ENCODE data around the gene STX4.

STX4 gene

DNA sequence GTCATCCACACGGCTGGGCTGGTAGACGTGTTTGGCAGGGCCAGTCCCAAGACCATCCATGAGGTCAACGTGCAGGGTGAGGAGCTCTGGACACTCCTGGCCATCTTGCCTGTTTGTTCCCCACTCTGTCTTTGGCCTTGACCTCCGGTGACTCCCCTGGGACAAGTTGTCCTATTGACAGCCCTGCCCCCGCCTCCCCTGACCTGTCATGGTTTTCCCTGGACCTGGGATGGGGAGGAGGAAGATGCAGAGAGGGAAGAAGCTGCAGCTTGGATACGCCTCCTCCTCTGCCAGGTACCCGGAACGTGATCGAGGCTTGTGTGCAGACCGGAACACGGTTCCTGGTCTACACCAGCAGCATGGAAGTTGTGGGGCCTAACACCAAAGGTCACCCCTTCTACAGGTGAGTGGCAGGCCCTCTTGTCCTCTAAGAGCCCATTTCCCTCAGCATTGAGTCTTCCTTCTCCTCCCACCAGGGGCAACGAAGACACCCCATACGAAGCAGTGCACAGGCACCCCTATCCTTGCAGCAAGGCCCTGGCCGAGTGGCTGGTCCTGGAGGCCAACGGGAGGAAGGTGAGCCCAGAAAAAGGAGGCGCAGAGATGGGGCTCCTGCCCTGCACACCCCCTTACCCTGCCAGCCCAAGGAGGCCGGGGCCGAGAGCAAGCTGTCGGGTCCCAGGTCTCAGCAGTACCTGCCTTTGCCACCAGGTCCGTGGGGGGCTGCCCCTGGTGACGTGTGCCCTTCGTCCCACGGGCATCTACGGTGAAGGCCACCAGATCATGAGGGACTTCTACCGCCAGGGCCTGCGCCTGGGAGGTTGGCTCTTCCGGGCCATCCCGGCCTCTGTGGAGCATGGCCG lies 47.0 kb upstream of the STX4 start:
- Histone ChIP-seq H3K36me3 (peaks cover 25% of the 10 kb centered on the region), H3K27ac (no peak overlapping the region), H3K9me3 (no peaks in the 10 kb centered on the region)

DNA sequence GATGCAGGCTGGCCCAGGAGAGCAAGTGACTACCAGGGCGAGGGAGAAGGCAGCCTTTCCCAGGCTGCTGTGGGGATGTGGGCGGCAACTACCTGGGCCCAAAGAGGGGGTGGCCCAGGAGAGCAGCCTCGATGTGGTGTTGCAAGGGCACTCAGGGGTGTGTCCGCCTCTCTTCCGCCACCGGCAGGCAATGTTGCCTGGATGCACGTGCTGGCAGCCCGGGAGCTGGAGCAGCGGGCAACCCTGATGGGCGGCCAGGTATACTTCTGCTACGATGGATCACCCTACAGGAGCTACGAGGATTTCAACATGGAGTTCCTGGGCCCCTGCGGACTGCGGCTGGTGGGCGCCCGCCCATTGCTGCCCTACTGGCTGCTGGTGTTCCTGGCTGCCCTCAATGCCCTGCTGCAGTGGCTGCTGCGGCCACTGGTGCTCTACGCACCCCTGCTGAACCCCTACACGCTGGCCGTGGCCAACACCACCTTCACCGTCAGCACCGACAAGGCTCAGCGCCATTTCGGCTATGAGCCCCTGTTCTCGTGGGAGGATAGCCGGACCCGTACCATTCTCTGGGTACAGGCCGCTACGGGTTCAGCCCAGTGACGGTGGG lies 45.7 kb upstream of the STX4 start:
- H3K4me1 ChIP-seq (ENCODE audit: control insufficient read depth in 1 of 2, insufficient read depth in 1 of 2, low read depth in 1 of 2, low read length in 1 of 2), result peaks cover 4 to 9% of the 10 kb centered on the region in 2 experiments
- H3K4me3 ChIP-seq (ENCODE audit: low read depth in 1 of 2, low read length in 1 of 2), result no peak overlapping the region
- no peaks in the 10 kb centered on the region for H3K9me3 ChIP-seq
- TF ChIP-seq, protein P1, sequence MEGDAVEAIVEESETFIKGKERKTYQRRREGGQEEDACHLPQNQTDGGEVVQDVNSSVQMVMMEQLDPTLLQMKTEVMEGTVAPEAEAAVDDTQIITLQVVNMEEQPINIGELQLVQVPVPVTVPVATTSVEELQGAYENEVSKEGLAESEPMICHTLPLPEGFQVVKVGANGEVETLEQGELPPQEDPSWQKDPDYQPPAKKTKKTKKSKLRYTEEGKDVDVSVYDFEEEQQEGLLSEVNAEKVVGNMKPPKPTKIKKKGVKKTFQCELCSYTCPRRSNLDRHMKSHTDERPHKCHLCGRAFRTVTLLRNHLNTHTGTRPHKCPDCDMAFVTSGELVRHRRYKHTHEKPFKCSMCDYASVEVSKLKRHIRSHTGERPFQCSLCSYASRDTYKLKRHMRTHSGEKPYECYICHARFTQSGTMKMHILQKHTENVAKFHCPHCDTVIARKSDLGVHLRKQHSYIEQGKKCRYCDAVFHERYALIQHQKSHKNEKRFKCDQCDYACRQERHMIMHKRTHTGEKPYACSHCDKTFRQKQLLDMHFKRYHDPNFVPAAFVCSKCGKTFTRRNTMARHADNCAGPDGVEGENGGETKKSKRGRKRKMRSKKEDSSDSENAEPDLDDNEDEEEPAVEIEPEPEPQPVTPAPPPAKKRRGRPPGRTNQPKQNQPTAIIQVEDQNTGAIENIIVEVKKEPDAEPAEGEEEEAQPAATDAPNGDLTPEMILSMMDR (IDR thresholded peaks at IDR 0.05), result no peak
- no peaks in the 10 kb centered on the region for H3K27me3 ChIP-seq
- H3K27ac ChIP-seq, result no peak overlapping the region
- peaks cover 15% of the 10 kb centered on the region for H3K36me3 ChIP-seq

More for the DNA sequence above, 47.0 kb upstream of the STX4 start:
- Histone ChIP-seq H3K4me3 (ENCODE audit: low read depth in 1 of 2, low read length in 1 of 2) (no peak overlapping the region), H3K27me3 (no peaks in the 10 kb centered on the region), H3K4me1 (ENCODE audit: control insufficient read depth in 1 of 2, insufficient read depth in 1 of 2, low read depth in 1 of 2, low read length in 1 of 2) (peaks cover 4 to 9% of the 10 kb centered on the region in 2 experiments)
- TF ChIP-seq, protein P1 (IDR thresholded peaks at IDR 0.05), result no peak

DNA sequence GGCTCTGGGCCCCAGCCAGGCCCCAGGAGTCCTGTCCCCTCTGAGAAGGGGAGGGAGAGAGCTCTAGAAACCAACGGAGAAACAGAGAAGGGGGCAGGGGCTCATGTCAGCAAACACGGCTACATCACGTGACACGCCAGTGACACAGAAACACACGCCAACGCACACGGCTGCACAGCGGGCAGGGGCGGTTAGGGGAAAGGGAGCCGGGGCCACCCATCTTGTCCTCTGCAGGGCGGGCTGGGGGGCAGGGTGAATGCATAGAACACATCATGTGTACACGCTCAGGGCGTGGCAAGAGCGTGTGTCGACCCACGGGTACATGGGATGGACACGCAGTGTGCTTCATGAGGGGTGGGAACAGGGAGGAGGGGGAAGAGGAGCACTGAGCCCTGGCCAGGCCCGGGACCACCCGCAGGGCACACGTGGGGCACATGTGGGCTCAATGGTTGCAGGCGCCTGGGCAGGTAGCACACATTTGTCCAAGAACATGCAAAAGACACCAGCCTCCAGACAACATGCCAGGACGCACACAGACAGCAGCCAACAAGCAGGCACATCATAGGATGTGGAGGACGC lies 43.8 kb upstream of the STX4 start:
- H3K36me3 ChIP-seq, result no peaks in the 10 kb centered on the region
- H3K27ac ChIP-seq, result no peak overlapping the region
- peaks cover 6 to 9% of the 10 kb centered on the region in 2 experiments for H3K4me1 ChIP-seq (ENCODE audit: control insufficient read depth in 1 of 2, insufficient read depth in 1 of 2, low read depth in 1 of 2, low read length in 1 of 2)
- H3K27me3 ChIP-seq, result no peaks in the 10 kb centered on the region
- TF ChIP-seq, protein P1 (IDR thresholded peaks at IDR 0.05), result no peak
- H3K9me3 ChIP-seq, result no peaks in the 10 kb centered on the region
- no peak overlapping the region for H3K4me3 ChIP-seq (ENCODE audit: low read depth in 1 of 2, low read length in 1 of 2)

DNA sequence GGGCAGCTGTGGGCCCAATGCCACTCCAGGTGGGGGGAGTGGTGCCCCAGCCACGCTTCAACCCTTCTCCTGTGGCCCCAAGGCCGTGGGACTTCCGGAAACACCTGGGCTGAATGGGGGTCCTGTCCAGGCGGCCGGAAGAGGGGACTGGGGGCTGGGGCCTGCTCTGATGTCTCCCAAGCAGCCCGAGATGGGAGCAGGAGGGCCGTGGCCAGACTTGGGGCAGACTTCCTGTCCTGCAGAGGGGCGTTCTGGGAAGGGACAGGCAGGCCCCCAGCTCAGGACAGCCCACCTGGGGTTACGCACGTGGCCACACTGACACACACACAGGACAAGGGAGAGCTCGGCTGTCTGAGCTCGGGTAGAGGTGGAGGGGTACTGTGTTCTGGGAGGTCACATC lies 43.3 kb upstream of the STX4 start:
- Histone ChIP-seq H3K27ac (no peak overlapping the region), H3K27me3 (no peaks in the 10 kb centered on the region), H3K4me3 (ENCODE audit: low read depth in 1 of 2, low read length in 1 of 2) (no peak overlapping the region), H3K36me3 (no peaks in the 10 kb centered on the region), H3K9me3 (no peaks in the 10 kb centered on the region), H3K4me1 (ENCODE audit: control insufficient read depth in 1 of 2, insufficient read depth in 1 of 2, low read depth in 1 of 2, low read length in 1 of 2) (peaks cover 4 to 6% of the 10 kb centered on the region in 2 experiments)
- TF ChIP-seq, protein P1 (IDR thresholded peaks at IDR 0.05), result no peak

DNA sequence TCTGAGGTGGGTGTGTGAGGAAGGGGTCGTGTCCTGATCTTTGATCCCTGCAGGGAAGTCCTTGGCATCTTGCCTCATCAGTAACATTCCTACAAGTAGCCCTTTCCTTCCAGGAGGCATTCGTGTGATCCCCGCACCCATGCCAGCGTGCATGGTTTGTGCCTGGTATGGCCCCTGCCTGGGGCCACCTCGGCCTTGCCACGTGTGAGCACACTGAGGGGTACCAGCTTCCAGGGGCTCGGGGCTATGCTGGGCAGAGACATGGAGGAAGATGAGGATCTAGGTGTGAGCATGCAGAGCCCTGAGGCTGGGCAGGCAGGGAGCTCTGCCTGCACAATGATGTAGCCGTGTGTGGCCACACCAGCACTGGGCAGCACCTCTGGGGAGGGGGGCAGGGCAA lies 42.3 kb upstream of the STX4 start:
- no peaks in the 10 kb centered on the region for H3K9me3 ChIP-seq
- no peak overlapping the region for H3K4me3 ChIP-seq (ENCODE audit: low read depth in 1 of 2, low read length in 1 of 2)
- H3K4me1 ChIP-seq (ENCODE audit: control insufficient read depth in 1 of 2, insufficient read depth in 1 of 2, low read depth in 1 of 2, low read length in 1 of 2), result peaks cover 0 to 3% of the 10 kb centered on the region in 2 experiments
- H3K27ac ChIP-seq, result no peak overlapping the region
- H3K36me3 ChIP-seq, result no peaks in the 10 kb centered on the region
- TF ChIP-seq, protein P1 (IDR thresholded peaks at IDR 0.05), result no peak
- peaks cover 3% of the 10 kb centered on the region for H3K27me3 ChIP-seq
